HepG2 (cell line): ENCODE results near the gene TBC1D20. TPM values are rescaled to one million over a fixed set of nuclear protein-coding genes. Genes with fewer than 3 reads are reported as not detected.

Experiments used
- ARID5B ChIP-seq: IDR thresholded peaks from 2 replicates; pipeline ENCODE4 v1.4.0; 2020; ENCODE audit warnings: mild to moderate bottlenecking, missing genetic modification reagents
- ARNTL ChIP-seq: sonication (generic); formaldehyde crosslinking; IDR thresholded peaks from 2 replicates; pipeline ENCODE4 v1.4.0; 2020; ENCODE audit warnings: mild to moderate bottlenecking, missing genetic modification reagents
- ATF7-NPFF ChIP-seq: sonication (generic); formaldehyde crosslinking; IDR thresholded peaks from 2 replicates; pipeline ENCODE4 v1.8.1; 2023; ENCODE audit warnings: mild to moderate bottlenecking, low read depth, missing genetic modification reagents, moderate library complexity
- FLYWCH1 ChIP-seq: sonication (generic); formaldehyde crosslinking; IDR thresholded peaks from 2 replicates; pipeline ENCODE4 v1.8.1; 2023; ENCODE audit warnings: mild to moderate bottlenecking, missing genetic modification reagents
- XBP1 ChIP-seq: sonication (generic); formaldehyde crosslinking; IDR thresholded peaks from 2 replicates; pipeline ENCODE4 v1.5.0; 2020; ENCODE audit warnings: missing genetic modification reagents
- ZMAT3 ChIP-seq: sonication (generic); formaldehyde crosslinking; conservative IDR thresholded peaks from 2 replicates; pipeline ENCODE4 v1.7.0; 2021; ENCODE audit warnings: missing genetic modification reagents
- ZNF138 ChIP-seq: sonication (generic); formaldehyde crosslinking; IDR thresholded peaks from 2 replicates; pipeline ENCODE4 v1.5.0; 2020; ENCODE audit warnings: mild to moderate bottlenecking, low read depth, missing genetic modification reagents
- ZNF407 ChIP-seq: sonication (generic); formaldehyde crosslinking; IDR thresholded peaks from one replicate; pipeline ENCODE4 v1.5.1; 2020; ENCODE audit warnings: mild to moderate bottlenecking, missing genetic modification reagents; ENCODE audit errors: not compliant biosample characterization
- ZNF616 ChIP-seq: sonication (generic); formaldehyde crosslinking; IDR thresholded peaks from 2 replicates; pipeline ENCODE4 v1.5.0; 2020; ENCODE audit warnings: low read depth, mild to moderate bottlenecking, missing genetic modification reagents
- ZNF7 ChIP-seq: IDR thresholded peaks from 2 replicates; pipeline ENCODE4 v1.6.1; 2016; ENCODE audit warnings: missing biosample characterization, missing genetic modification reagents
- ZNF800 ChIP-seq: sonication (generic); formaldehyde crosslinking; IDR thresholded peaks from 2 replicates; pipeline ENCODE4 v1.4.0; 2020; ENCODE audit warnings: missing genetic modification reagents
- polyA plus RNA-seq, 8 experiments: library from polyadenylated mRNA; depleted of rRNA in 3 of 8; stranded (reverse) in 7 of 8; unstranded in 1 of 8; fragments of >200 nt; fragmentation: Illumina TruSeq in 4 of 8; extraction: Trizol in 4 of 8; gene quantifications; 2 replicates each; pipeline versions ENCODE4 v1.2.1 to v1.2.3, GENCODE V29; 2011 to 2016; ENCODE audit warnings: low read depth in 4 of 8, missing spikeins in 1 of 8, mixed read lengths in 1 of 8; ENCODE audit not compliant: insufficient read depth in 1 of 8
- total RNA-seq, 5 experiments: library from RNA; depleted of rRNA; stranded (reverse); fragments of >200 nt; fragmentation: Illumina TruSeq; extraction: Trizol; gene quantifications; 2 replicates each; pipeline ENCODE4 v1.2.3, GENCODE V29; 2016; ENCODE audit warnings: low read depth in 1 of 5
- TF ChIP-seq, protein P1 (sequence below): sonication (generic); formaldehyde crosslinking; IDR thresholded peaks from 2 replicates; pipeline ENCODE4 v1.5.0; 2020; ENCODE audit warnings: mild to moderate bottlenecking, missing genetic modification reagents

The TBC1D20 gene
- total and polyA plus RNA-seq, 2 of the 13 experiments (the other 11 are each of a cell fraction or from before 2014, with no cell fraction given) = 36.6 to 47.1 TPM

DNA sequence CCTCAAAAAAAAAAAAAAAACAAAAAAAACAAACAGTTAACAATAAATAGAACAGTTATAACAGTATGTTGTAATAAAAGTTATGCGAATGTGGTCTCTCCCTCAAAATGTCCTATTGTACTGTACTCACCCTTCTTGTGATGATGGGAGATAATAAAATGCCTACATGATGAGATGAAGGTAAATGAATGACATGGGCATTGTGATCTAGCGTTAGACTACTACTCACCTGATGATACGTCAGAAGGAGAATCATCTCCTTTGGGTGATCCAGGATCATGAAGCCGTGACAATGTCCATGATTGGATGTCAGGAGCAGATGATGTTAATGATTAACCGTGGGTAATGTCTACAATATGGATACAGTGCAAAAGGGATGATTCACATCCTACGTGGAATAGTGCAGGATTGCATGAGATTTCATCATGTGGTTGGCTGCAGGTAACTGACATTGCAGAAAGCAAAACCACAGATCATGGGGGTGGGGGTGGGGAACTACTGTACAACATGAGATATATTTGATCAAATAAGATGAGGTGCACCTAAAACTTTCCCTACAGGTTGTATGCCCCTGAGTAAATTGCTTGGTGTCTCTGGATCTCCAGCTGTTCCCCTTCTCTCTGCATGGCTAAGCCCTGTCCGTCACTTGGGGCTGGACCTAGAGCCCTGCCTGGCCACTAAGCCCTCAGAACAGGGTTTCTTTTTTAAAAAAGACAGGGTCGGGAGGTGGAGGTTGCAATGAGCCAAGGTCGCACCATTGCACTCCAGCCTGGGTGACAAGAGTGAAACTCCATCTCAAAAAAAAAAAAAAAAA lies 60.4 kb downstream of the TBC1D20 start (continued):
- peak; percentile 84 for TF ChIP-seq ARNTL
- peak; percentile 87 for TF ChIP-seq ARID5B (CRISPR knock-in tag)
- TF ChIP-seq ZNF616 (CRISPR knock-in tag) = no peak
- TF ChIP-seq ZNF7 (CRISPR knock-in tag) = no peak
- no peak for TF ChIP-seq ZMAT3 (CRISPR knock-in tag)
- no peak for TF ChIP-seq XBP1 (CRISPR knock-in tag)
- TF ChIP-seq ATF7-NPFF (CRISPR knock-in tag) = no peak
- no peak for TF ChIP-seq ZNF407 (CRISPR knock-in tag)
- no peak for TF ChIP-seq ZNF138 (CRISPR knock-in tag)
- TF ChIP-seq FLYWCH1 (CRISPR knock-in tag) = no peak
- TF ChIP-seq, protein P1, sequence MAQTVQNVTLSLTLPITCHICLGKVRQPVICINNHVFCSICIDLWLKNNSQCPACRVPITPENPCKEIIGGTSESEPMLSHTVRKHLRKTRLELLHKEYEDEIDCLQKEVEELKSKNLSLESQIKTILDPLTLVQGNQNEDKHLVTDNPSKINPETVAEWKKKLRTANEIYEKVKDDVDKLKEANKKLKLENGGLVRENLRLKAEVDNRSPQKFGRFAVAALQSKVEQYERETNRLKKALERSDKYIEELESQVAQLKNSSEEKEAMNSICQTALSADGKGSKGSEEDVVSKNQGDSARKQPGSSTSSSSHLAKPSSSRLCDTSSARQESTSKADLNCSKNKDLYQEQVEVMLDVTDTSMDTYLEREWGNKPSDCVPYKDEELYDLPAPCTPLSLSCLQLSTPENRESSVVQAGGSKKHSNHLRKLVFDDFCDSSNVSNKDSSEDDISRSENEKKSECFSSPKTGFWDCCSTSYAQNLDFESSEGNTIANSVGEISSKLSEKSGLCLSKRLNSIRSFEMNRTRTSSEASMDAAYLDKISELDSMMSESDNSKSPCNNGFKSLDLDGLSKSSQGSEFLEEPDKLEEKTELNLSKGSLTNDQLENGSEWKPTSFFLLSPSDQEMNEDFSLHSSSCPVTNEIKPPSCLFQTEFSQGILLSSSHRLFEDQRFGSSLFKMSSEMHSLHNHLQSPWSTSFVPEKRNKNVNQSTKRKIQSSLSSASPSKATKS (CRISPR knock-in tag) = no peak
- TF ChIP-seq ZNF800 (CRISPR knock-in tag) = peak; percentile 10; the same call in 1 of the 2 replicates
